ENCODE measurements around the gene CCL4. TPM values are rescaled to one million over a fixed set of nuclear protein-coding genes. Genes with fewer than 3 reads are reported as not detected.
A peak's percentile ranks its signal among the peaks of the same experiment; 100 is the strongest.
"Not testable (repeated sequence)": the region's sequence is repeated elsewhere in the genome, so short reads cannot be mapped to it uniquely, and the experiment has no call there.

Gene CCL4
- total RNA-seq (2014; rRNA removed; shearing (Covaris generic)): not detected in 2 replicates

DNA sequence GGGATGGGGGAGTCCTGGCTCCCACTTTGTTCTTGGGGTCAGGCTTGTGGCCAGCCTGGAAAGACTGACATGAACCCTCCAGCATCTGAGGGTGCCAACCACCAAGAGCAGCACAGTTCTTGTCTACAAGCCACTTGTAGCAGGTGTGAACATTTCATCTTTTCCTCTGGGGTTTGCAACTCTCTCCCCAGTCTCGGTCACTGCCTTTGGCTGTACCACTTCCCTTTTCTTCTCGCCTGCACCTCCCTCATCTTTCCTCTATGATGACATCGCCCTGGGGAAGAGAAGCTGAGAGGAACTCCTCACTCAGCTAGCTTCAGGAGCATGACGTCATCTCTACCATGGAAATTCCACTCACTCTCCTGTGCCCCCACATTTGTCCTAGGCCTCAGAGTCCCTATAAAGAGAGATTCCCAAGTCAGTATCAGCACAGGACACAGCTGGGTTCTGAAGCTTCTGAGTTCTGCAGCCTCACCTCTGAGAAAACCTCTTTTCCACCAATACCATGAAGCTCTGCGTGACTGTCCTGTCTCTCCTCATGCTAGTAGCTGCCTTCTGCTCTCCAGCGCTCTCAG lies at the start of gene CCL4:
Gene CCL4 (plus strand): TSS at position 427 of the 575 bp plus-strand sequence. CDS start 79 bp downstream, at position 506.
- DNase-seq (ENCODE audit: low spot score): not testable (repeated sequence)

DNA sequence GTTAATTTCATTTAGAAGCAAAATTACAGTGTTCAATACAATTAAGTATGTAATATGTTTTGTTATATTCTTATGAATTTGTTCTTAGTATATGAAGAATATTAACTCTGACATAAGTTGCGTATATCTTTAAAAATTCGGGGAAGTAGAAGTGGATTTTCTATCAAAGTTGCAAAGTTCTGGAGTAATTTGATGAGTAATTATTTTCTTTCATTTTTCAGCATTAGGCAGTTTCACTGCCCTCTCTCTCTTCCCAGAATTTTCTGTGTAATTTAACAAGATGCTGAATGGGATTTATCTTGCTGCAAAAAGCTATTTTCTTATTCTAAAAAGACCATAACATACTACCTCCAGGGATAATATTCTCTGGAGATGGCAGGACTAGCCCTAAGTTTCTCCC lies 48.5 kb upstream of the CCL4 start:
- DNase-seq (ENCODE audit: low spot score): no peak

DNA sequence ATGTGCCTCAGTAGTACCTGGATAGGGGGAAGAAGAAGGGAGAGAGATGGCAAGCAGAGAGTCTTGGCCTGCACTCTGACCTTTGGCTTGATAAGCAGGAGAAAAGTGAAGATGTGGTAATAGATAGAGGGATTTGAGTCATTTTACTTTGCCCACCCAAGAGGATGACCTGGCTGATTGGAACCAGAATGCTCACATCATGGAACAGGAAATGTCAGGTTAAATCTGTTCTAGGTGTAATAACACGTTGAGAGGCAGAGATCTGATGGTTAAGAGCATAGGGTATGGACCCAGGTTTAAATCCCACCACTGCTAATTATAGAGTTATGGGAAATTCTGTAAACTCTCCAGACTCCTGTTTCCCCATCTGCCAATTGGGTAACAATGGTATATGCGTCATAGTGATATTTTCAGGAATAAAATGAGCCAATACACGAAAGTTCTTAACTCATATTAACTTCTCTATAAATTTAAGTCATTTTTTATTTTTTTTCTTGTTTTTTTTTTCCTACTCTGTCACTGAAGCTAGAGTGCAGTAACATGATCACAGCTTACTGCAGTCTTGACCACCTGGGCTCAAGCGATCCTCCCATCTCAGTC lies 47.6 kb upstream of the CCL4 start:
- no peak for DNase-seq (ENCODE audit: low spot score)

DNA sequence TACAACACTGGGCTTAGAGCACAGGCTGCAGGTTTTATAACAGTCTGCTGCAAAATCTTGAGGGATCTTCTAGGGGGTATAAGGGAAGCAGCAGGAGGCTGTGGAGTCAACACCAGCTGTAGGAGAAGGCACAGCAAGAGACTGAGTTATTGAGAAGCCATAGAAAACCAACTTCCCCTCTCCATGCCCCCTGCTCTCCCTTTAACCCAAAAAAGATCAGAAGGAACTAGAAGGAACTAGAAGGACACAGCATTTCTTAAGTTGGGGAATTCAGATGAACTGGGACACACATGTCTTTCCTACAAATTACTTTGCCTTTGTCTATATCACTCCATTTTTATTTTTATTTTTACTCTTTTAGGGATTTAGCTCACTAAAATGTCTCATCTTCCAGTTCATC lies 45.7 kb upstream of the CCL4 start:
- no peak for DNase-seq (ENCODE audit: low spot score)

DNA sequence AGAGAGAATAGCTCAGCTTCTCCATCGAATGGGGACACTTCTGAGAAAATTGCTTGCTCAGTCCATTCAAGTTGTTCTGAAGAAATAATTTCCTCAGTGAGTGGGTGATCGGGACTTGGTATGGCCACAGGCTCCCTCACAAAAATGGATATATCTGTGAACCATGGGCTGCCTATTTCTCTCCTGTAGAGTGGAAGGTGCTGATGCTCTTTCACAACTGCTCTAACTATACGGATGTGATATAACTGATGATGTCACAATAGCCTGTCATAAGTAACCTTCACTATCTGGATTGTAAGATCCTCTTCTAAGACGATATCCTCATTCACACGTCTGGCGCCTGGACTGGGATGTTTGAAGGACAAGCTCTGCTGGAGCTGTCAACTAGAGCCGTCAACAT lies 44.2 kb upstream of the CCL4 start:
- DNase-seq (ENCODE audit: low spot score): no peak

DNA sequence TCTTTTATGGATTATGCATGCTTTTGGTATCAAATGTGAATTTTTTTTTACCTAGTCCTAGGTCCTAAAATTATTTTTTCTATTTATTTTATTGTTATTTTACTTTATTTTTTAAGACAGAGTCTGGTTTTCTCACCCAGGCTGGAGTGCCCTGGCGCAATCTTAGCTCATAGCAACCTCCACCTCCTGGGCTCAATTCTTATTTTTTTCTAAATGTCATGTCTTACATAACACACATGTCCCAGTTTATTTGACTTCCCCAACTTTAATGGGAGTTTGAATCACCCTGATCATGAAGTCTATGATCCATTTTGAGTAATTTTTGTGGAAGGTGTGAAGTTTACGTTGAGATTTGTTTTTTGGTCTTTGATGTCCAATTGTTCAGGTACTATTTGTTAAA lies 42.8 kb upstream of the CCL4 start:
- DNase-seq (ENCODE audit: low spot score): no peak

DNA sequence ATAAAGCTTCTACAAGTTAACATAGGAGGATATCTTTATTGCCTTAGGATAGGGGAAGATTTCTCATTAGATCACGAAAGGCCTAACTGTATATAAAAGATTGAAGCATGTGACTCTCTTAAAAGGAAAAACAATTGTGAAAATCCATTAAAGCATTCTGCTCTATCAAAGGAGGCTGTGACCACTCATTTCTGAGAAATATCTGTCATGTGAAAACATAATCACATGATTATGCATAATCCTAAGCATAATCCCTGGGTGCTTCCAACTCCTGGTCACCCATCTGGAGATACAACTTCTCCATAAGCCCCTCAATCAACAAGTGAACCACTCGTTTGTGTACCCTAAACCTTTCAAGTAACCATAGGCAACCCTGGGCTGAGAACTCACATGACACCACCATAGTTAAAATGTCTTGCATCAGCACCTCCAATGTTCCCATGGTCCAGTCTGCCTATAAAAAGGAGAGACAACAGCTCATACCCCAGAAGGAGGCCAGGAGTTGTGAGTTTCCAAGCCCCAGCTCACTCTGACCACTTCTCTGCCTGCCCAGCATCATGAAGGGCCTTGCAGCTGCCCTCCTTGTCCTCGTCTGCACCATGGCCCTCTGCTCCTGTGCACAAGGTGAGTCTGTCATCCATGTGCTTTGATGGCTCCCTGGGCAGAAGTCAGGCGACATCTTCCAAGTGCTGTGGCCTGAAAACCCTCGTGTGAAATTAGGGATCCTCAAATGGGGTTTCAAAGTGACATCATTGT lies 39.7 kb upstream of the CCL4 start, which contains the start of gene CCL18:
Gene CCL18 (plus strand): TSS at position 487 of the 756 bp plus-strand sequence. CDS start 71 bp downstream, at position 558.
- DNase-seq (ENCODE audit: low spot score): no peak

DNA sequence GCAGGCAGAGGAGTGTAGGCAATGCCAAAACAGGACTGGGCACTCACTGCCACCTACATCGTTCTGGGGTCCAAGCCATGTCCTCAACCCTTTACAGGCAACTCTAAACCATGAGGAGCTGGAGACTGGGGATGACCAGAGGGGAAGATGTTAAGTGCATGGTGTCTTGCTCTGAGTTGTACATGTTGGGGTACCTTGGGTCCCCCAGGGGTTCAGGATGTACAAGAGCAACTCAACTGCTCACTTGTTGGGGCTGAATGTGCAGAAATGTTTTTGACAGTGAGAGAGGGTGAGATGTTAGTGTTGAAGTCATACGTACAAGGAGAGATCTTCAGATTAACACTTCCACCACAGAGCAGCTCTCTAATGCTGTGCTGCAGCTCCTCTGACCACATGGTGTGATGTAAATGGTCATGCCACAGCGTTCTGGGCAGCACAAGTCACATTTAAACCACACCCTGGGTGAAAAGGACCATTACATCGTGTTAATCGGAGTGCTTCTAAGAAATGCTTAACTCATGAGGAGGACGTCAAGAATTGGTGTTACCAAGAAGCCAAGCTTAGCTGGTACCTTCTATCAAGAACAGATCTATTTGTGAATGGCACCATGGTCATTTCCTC lies 37.2 kb upstream of the CCL4 start:
- DNase-seq (ENCODE audit: low spot score): no peak

DNA sequence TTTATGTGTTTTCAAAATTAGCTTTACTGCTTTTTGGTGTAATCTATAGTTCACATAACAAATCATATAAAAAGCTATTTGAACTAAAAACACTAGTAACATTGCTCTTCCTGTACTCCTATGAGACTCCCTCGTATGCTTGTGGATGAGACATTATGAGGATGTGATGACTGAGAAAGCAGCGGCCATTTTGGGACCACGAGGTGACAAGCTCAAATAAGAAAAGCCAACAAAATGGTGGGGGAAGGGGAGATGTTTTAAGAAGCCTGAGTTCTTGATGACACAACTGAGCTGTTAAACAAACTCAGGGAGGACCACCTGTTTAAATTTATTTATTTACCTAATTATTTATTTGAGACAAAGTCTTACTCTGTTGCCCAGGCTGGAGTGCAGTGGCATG lies 35.1 kb upstream of the CCL4 start:
- no peak for DNase-seq (ENCODE audit: low spot score)

DNA sequence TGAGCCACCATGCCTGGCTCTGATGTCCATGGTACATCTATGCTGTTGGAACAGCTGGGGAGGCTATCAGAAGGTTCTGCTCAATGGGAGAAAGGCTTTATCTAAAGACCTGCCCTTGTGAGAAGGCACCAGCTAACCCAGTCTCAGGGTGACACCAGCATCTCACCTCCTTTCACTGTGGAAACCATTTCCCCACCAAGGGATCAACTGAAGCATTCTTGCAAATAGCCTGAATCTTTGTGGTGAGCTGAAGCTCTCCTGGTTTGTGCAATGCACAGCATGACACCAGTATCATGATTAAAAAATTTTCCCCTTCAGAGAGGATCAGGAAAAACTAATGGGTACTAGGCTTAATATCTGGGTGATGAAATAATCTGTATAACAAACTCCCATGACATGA lies 34.5 kb upstream of the CCL4 start:
- no peak for DNase-seq (ENCODE audit: low spot score)

DNA sequence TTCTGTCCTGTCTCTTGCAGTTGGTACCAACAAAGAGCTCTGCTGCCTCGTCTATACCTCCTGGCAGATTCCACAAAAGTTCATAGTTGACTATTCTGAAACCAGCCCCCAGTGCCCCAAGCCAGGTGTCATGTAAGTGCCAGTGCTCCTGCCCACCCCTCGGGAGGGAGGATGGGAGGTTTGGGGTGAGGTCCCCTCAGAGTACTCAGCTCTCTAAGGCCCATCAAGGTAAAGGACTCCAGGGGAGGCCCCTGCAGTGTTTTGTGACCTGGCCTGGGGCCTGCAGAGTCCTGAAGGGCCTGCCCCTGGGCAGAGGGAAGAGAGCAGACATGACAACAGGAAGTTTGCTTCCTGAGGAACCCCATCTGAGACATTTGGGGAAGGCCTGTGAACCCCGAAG lies 33.2 kb upstream of the CCL4 start:
- DNase-seq (ENCODE audit: low spot score): no peak

DNA sequence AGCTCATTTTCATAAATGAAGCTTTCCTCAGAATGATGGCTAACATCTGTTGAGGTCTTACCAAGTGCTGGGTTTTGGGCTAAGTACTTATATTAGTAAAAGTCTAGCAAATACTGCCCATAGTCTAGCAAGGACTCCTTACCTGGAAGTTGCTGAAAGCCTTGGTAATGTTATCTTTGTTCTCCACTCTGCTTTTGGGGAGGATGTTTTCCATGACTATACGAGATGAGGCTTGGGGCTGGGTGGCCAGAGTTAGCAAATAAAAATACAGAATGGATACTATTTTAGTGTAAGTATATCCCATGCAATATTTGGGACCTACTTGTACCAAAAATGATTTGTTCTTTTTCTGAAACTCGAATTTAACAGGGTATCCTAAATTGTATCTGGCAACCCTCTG lies 31.9 kb upstream of the CCL4 start:
- DNase-seq (ENCODE audit: low spot score): no peak

DNA sequence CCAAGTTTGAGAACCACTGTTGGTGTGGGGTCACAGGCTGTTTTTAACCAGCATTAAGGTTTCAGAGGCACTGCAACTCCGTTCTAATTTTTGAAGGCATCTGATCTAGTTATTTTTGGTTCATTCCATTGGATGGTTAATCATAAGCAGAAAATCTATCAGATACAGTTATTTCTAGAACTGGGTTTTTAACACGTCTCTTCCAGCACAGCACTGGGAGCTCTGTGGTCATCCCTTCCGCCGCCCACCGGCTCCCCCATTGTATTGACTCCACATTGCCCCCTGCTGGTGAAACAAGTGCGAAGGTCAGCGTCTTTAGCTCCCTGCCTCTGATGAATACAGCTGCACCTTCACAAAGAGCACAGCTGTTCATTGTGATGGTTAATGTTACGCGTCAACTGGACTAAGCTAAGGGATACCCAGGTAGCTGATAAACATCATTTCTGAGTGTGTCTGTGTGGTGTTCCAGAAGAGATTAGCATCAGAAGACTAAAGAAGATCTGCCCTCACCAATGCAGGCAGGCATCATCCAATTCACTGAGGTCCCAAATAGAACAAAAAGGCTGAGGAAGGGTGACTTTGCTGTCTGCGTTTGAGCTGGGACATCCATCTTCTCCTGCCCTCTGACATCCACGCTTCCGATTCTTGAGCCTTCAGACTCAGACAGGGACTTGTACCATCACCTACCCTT lies 31.1 kb upstream of the CCL4 start:
- DNase-seq (ENCODE audit: low spot score): peak; percentile 74

DNA sequence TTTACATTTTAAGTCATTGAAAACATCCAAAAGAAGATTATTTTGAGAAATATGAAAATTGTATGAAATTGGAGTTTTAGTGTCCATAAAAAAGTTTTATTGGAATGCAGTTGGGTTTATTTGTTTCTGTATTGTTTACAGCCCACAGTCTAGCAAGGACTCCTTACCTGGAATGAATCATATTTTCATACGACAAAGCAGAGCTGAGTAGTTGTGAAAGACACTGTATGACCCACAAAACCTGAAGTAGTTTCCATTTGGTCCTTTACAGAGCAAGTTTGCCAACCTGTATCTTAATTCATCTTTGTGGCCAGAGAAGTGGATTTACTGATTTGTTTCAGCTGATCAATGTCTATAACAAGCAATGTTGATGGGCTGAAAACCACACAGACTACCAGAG lies 29.3 kb upstream of the CCL4 start:
- no peak for DNase-seq (ENCODE audit: low spot score)

DNA sequence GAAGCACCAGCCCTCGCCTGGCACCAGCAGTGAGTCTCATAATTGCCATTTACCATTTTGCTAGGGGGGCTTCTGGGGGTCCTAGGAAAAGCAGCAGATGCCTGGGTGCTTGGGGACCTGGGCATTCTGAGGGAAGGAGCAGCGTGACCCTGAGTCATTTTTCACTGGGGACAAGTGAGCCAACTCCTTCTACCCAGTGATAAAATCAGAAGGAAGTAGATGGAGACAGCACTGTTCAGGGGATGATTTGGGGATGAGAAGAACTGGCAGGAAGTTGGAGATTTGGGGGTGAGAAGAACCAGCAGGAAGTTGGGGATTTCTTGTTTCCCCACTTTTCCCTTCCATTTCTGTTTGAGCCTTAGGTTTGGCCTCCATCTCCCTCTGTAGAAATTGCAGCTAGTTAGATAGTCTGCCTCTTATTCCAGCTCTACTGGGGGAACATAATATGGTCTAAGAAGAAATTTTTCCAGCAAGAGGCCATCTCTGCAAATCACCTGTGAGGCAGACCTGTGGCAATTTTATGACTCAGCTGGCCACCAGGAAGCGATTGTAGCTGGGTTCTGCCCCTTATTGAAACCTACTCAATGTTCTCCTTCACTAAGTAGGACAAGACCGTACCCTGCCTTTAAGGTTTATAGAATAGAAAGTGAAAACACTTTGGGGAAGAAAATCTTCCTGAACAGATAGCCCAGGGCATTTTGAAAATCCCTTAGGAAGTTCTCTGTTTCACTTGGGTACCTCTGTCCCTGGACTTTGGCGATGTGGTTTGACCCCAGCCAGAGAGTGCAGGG lies 21.8 kb upstream of the CCL4 start:
- not testable (repeated sequence) for DNase-seq (ENCODE audit: low spot score)

DNA sequence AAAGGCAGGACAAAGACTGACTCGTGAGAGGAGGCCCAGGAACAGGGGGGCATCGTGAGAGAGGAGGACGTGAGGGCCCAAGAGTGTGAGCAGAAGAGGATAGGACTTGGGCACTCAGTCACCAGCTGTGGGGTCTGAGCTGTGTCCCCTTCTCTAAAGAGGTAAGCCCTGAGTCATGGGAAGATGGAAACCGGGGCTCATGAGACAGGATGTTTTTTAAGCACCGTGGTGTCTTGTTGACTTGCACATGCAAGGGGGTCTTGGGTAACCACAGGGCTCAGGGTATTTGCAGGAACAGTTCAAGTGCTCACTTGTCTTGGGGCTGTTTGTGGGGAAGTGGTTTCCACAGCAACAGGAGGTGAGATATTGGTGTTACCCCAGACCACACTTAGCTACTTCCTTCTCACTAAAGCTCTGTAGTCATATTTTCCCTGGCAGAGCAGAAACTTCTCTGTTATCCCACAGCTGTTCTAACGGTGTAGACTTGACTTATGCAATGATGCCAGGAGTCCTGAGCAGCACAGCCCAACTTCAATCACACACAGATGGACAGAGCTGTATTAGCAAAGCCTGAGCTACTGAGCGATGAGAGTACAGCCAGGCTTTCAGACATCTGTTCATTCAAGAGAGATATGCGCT lies 21.0 kb upstream of the CCL4 start:
- not testable (repeated sequence) for DNase-seq (ENCODE audit: low spot score)

DNA sequence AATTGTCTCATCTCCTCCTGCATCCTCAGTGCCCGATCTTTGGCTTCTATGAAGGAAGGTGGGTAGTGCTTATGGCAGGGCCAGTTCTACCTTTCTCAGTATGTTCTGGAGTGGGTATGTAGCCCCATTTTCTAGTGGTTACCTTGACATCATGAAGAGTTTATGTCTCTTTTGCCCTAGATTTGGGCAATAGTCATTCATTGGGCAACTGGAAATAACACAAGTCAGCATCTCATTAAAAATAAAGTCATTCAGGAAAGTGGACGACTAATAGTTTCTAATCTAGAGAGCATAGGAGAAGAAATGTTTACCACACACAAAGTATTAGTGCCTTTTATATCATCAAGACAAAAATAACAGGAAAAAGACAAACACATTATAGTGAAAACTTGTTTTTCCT lies 19.9 kb upstream of the CCL4 start:
- DNase-seq (ENCODE audit: low spot score): not testable (repeated sequence)

DNA sequence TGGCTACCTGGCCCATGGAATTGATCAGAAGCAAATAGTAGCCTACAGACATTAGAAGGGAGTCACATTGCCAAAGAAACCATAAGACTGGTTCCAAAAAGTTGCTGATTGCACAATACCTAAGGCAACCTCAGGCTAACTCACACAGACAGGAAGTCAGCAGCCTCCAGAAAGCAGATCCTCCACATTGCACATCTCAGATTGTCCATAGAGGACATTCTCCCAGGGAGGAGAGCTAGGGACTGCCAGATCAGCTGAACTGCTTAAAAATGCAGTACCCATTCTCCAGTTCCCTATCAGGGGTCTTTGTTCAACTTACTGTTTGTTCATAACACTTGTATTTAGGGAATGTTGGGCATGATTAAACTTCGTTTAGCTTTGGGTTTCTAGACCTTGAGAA lies 17.9 kb upstream of the CCL4 start:
- DNase-seq (ENCODE audit: low spot score): no peak

DNA sequence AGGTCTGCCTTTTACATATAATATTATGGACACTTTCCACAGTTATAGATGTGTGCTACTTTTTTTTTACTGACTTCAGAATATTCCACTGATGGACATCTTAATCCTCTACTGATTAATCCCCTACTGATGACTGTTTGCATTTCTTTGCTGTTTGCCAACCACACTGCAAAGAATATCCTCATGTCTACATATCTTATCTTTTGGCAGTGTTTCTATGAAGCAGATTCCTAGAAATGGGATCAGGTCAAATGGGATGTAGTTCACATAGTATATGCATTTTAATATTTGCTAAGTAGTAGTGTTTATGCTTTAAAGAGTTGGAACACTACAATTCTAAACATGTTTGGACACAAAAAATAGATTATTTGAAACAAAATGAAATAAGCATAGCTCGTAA lies 16.8 kb upstream of the CCL4 start:
- DNase-seq (ENCODE audit: low spot score): no peak

DNA sequence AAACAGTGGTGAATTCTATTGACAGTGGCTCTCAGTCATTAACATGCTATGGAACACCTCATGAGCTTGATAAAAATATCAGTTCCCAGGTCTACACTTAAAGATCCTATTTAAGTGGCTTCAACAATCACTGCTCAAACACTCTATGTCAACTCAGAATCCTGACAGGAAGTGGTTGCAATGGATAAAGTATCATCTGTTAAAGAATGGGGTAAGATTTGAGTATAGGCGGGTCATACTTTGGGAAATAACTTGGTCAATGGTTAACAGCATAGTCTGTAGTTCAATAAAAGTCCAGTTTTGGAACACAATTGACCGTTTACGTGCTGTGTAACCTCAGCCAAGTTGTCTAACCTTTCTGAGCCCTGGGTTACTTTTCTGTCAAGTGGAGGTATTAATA lies 16.2 kb upstream of the CCL4 start:
- not testable (repeated sequence) for DNase-seq (ENCODE audit: low spot score)
